K562 (cell line): Measurements from ENCODE around the gene ACTL10. TPM values are rescaled to one million over a fixed set of nuclear protein-coding genes. Genes with fewer than 3 reads are reported as not detected.

Experiments used
- ARID2 ChIP-seq: fragments of 450-650 bp; IDR thresholded peaks from 2 replicates; pipeline ENCODE4 v1.6.1; 2017; ENCODE audit warnings: antibody characterized with exemption, mild to moderate bottlenecking
- BHLHE40 ChIP-seq: IDR thresholded peaks from 2 replicates; pipeline ENCODE4 v1.6.1; 2011; ENCODE audit warnings: low read length, improper control_type of control experiment
- EP400 ChIP-seq: fragments of 450-650 bp; IDR thresholded peaks from 2 replicates; pipeline ENCODE4 v1.6.1; 2017; ENCODE audit warnings: antibody characterized with exemption, mild to moderate bottlenecking, moderate library complexity
- HNRNPLL ChIP-seq: fragments of 200-400 bp; formaldehyde crosslinking; IDR thresholded peaks from 2 replicates; pipeline ENCODE4 v1.6.1; 2017; ENCODE audit warnings: low read length, low read depth, mild to moderate bottlenecking; ENCODE audit not compliant: poor library complexity, severe bottlenecking
- MAZ ChIP-seq, 2 experiments: fragments of 450-650 bp in 1 of 2; sonication (generic) in 1 of 2; formaldehyde crosslinking; IDR thresholded peaks in 1 of 2; conservative IDR thresholded peaks in 1 of 2; 2 replicates each; pipeline versions ENCODE4 v1.4.0 to v1.5.0; 2020; ENCODE audit warnings: mild to moderate bottlenecking in 1 of 2, missing genetic modification reagents in 1 of 2
- MECOM ChIP-seq: fragments of 250-450 bp; sonication (Bioruptor Pico); IDR thresholded peaks from 2 replicates; pipeline ENCODE4 v1.8.0; 2022; ENCODE audit warnings: inconsistent platforms
- NFRKB ChIP-seq: fragments of 450-650 bp; IDR thresholded peaks from 2 replicates; pipeline ENCODE4 v1.6.1; 2016; ENCODE audit warnings: low read depth
- POLR2G ChIP-seq: fragments of 200-400 bp; formaldehyde crosslinking; IDR thresholded peaks from 2 replicates; pipeline ENCODE4 v1.6.1; 2017; ENCODE audit warnings: low read depth, mild to moderate bottlenecking, antibody characterized with exemption, low read length, moderate library complexity
- RBM34 ChIP-seq: fragments of 200-400 bp; formaldehyde crosslinking; IDR thresholded peaks from 2 replicates; pipeline ENCODE4 v1.6.1; 2018; ENCODE audit warnings: low read length, borderline replicate concordance; ENCODE audit not compliant: insufficient read depth
- RFX7 ChIP-seq: fragments of 250-450 bp; sonication (Bioruptor Pico); IDR thresholded peaks from 2 replicates; pipeline ENCODE4 v1.5.1; 2021; ENCODE audit warnings: mild to moderate bottlenecking
- SMARCA4 ChIP-seq: fragments of 450-650 bp; IDR thresholded peaks from 2 replicates; pipeline ENCODE4 v1.6.1; 2016
- ZBED1 ChIP-seq: IDR thresholded peaks from 2 replicates; pipeline ENCODE4 v1.6.1; 2014
- ZNF644 ChIP-seq: fragments of 200-800 bp; sonication (Bioruptor generic); IDR thresholded peaks from 2 replicates; pipeline ENCODE4 v1.6.1; 2016; ENCODE audit warnings: low read depth, missing genetic modification characterization, missing compliant biosample characterization
- polyA plus RNA-seq, 8 experiments: library from polyadenylated mRNA; depleted of rRNA in 4 of 8; stranded (reverse) in 5 of 8; unstranded in 3 of 8; fragments of >200 nt; fragmentation: Nextera tagmentation in 2 of 8; fragmentation: Illumina TruSeq in 1 of 8; extraction: Ambion mirVana in 2 of 8; extraction: Trizol in 1 of 8; gene quantifications; 2 replicates each; pipeline versions ENCODE4 v1.2.1 to v1.2.3, GENCODE V29; 2011 to 2014; ENCODE audit warnings: inconsistent platforms in 1 of 8, missing spikeins in 1 of 8
- total RNA-seq, 7 experiments: library from RNA; depleted of rRNA in 6 of 7; stranded (reverse); fragments of >200 nt in 6 of 7; fragmentation: Illumina TruSeq in 2 of 7; extraction: Trizol in 2 of 7; gene quantifications; 2 replicates each; pipeline versions ENCODE4 v1.2.1 to v1.2.3, GENCODE V29; 2011 to 2021; ENCODE audit warnings: low replicate concordance in 1 of 7
- TF ChIP-seq, protein P1 (sequence below): sonication (generic); formaldehyde crosslinking; IDR thresholded peaks from 2 replicates; pipeline ENCODE4 v1.8.0; 2022; ENCODE audit warnings: mild to moderate bottlenecking, missing genetic modification reagents
- TF ChIP-seq, protein P2 (sequence below), 2 experiments: fragments of 250-450 bp in 1 of 2; fragments of 450-650 bp in 1 of 2; sonication (Bioruptor Pico) in 1 of 2; IDR thresholded peaks; 2 replicates each; pipeline versions ENCODE4 v1.6.1 to v1.8.0; 2016 to 2021; ENCODE audit warnings: mild to moderate bottlenecking in 2 of 2, moderate library complexity in 2 of 2, missing compliant biosample characterization in 1 of 2, missing genetic modification characterization in 1 of 2
- TF ChIP-seq, protein P3 (sequence below): sonication (generic); formaldehyde crosslinking; IDR thresholded peaks from 2 replicates; pipeline ENCODE4 v1.8.0; 2023; ENCODE audit warnings: mild to moderate bottlenecking, missing genetic modification reagents
- TF ChIP-seq, protein P4 (sequence below): sonication (generic); formaldehyde crosslinking; IDR thresholded peaks from 2 replicates; pipeline ENCODE4 v1.8.0; 2022; ENCODE audit warnings: mild to moderate bottlenecking, missing genetic modification reagents
- TF ChIP-seq, protein P5 (sequence below), 2 experiments: fragments of 450-650 bp in 1 of 2; sonication (generic) in 1 of 2; formaldehyde crosslinking in 1 of 2; IDR thresholded peaks in 1 of 2; conservative IDR thresholded peaks in 1 of 2; 2 replicates each; pipeline versions ENCODE4 v1.6.1 to v1.8.1; 2016 to 2023; ENCODE audit warnings: mild to moderate bottlenecking in 2 of 2, moderate library complexity in 2 of 2, inconsistent platforms in 1 of 2, missing genetic modification reagents in 1 of 2
- TF ChIP-seq, protein P6 (sequence below): sonication (generic); formaldehyde crosslinking; IDR thresholded peaks from 2 replicates; pipeline ENCODE4 v1.8.1; 2023; ENCODE audit warnings: mild to moderate bottlenecking, missing genetic modification reagents

ACTL10 gene
- total and polyA plus RNA-seq, 9 of the 15 experiments (the other 6 are each of a cell fraction or from before 2014, with no cell fraction given) = 0.07 to 0.14 TPM; not detected in 7

DNA sequence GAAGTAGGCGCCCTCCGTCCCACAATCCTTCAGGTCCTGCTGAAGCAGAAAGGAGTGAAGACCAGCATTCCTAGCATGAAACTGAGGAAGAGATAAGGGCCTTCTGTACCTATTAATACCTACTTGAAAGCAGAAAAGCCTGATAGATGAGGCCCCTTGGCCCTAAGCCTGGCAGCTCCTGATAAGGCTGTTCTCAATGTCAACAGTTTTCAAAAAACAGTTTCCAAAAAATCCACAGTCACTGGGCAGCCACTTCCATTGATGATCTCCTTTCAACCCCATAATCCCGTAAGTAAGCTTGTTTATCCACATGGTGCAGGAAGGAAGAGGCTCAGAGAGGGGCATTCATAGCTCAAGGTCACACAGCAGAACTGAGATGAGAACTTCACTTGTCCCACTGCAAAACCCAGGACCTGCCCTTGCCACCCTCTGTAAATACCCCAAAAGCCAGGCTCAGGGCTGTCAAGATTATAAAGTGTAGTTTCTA is 22.2 kb downstream of the ACTL10 start (continued):
- TF ChIP-seq, protein P1, sequence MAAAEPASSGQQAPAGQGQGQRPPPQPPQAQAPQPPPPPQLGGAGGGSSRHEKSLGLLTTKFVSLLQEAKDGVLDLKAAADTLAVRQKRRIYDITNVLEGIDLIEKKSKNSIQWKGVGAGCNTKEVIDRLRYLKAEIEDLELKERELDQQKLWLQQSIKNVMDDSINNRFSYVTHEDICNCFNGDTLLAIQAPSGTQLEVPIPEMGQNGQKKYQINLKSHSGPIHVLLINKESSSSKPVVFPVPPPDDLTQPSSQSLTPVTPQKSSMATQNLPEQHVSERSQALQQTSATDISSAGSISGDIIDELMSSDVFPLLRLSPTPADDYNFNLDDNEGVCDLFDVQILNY (CRISPR knock-in tag) = no peak
- no peak for TF ChIP-seq ZBED1
- TF ChIP-seq NFRKB = no peak
- TF ChIP-seq, protein P2, sequence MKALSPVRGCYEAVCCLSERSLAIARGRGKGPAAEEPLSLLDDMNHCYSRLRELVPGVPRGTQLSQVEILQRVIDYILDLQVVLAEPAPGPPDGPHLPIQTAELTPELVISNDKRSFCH (CRISPR knock-in tag; IDR thresholded peaks at IDR 0.05) = no peak
- TF ChIP-seq, protein P2 (tag; IDR thresholded peaks at IDR 0.05) = no peak
- TF ChIP-seq, protein P3, sequence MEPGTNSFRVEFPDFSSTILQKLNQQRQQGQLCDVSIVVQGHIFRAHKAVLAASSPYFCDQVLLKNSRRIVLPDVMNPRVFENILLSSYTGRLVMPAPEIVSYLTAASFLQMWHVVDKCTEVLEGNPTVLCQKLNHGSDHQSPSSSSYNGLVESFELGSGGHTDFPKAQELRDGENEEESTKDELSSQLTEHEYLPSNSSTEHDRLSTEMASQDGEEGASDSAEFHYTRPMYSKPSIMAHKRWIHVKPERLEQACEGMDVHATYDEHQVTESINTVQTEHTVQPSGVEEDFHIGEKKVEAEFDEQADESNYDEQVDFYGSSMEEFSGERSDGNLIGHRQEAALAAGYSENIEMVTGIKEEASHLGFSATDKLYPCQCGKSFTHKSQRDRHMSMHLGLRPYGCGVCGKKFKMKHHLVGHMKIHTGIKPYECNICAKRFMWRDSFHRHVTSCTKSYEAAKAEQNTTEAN (CRISPR knock-in tag) = 0 out of 2 replicates have a peak, but pooled peaks have one; percentile 37
- TF ChIP-seq SMARCA4 = peak; percentile 91
- TF ChIP-seq, protein P4, sequence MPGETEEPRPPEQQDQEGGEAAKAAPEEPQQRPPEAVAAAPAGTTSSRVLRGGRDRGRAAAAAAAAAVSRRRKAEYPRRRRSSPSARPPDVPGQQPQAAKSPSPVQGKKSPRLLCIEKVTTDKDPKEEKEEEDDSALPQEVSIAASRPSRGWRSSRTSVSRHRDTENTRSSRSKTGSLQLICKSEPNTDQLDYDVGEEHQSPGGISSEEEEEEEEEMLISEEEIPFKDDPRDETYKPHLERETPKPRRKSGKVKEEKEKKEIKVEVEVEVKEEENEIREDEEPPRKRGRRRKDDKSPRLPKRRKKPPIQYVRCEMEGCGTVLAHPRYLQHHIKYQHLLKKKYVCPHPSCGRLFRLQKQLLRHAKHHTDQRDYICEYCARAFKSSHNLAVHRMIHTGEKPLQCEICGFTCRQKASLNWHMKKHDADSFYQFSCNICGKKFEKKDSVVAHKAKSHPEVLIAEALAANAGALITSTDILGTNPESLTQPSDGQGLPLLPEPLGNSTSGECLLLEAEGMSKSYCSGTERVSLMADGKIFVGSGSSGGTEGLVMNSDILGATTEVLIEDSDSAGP (CRISPR knock-in tag) = no peak
- TF ChIP-seq EP400 = peak; percentile 41; the same call in 1 of the 2 replicates
- 0 out of 2 replicates have a peak, but pooled peaks have one; percentile 47 for TF ChIP-seq BHLHE40
- peak; percentile 48; the same call in 1 of the 2 replicates for TF ChIP-seq MECOM
- no peak for TF ChIP-seq ZNF644 (tag)
- TF ChIP-seq, protein P5, sequence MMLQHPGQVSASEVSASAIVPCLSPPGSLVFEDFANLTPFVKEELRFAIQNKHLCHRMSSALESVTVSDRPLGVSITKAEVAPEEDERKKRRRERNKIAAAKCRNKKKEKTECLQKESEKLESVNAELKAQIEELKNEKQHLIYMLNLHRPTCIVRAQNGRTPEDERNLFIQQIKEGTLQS (IDR thresholded peaks at IDR 0.05) = peak; percentile 19; the same call in 1 of the 2 replicates
- TF ChIP-seq, protein P5 (CRISPR knock-in tag; conservative IDR thresholded peaks at IDR 0.05) = no peak
- TF ChIP-seq HNRNPLL = no peak
- TF ChIP-seq POLR2G = no peak
- no peak; a peak in 1 of 4 replicates for TF ChIP-seq MAZ (CRISPR knock-in tag; conservative IDR thresholded peaks at IDR 0.05 in 1 of 2, IDR thresholded peaks at IDR 0.05 in 1 of 2)
- TF ChIP-seq ARID2 = no peak
- TF ChIP-seq RFX7 (CRISPR knock-in tag) = no peak
- TF ChIP-seq, protein P6, sequence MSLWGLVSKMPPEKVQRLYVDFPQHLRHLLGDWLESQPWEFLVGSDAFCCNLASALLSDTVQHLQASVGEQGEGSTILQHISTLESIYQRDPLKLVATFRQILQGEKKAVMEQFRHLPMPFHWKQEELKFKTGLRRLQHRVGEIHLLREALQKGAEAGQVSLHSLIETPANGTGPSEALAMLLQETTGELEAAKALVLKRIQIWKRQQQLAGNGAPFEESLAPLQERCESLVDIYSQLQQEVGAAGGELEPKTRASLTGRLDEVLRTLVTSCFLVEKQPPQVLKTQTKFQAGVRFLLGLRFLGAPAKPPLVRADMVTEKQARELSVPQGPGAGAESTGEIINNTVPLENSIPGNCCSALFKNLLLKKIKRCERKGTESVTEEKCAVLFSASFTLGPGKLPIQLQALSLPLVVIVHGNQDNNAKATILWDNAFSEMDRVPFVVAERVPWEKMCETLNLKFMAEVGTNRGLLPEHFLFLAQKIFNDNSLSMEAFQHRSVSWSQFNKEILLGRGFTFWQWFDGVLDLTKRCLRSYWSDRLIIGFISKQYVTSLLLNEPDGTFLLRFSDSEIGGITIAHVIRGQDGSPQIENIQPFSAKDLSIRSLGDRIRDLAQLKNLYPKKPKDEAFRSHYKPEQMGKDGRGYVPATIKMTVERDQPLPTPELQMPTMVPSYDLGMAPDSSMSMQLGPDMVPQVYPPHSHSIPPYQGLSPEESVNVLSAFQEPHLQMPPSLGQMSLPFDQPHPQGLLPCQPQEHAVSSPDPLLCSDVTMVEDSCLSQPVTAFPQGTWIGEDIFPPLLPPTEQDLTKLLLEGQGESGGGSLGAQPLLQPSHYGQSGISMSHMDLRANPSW (CRISPR knock-in tag) = no peak
- TF ChIP-seq RBM34 = no peak
